ENCODE measurements around the gene DRAP1.

DNA sequence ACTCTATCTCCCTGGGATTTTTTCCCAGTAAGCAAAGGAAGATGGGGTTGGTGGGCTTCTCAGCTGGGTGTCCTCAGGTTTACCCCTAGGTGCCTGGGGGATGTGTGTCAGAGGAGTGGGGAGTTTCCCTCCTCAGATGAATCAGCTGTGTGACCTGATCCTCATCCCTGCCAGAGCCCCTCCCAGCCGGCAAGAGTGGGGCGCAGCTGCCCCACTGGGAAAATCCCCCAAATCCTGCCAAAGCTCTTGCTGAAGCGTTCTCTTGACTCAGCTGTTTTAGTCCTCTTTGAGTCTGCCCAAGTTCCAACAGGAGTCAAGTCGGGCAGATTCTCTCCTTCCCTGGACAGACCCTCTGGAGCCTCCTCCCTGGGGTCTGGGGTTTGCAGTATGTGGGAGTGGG, 6.4 kb upstream of the DRAP1 start:
- TF ChIP-seq, protein P1, sequence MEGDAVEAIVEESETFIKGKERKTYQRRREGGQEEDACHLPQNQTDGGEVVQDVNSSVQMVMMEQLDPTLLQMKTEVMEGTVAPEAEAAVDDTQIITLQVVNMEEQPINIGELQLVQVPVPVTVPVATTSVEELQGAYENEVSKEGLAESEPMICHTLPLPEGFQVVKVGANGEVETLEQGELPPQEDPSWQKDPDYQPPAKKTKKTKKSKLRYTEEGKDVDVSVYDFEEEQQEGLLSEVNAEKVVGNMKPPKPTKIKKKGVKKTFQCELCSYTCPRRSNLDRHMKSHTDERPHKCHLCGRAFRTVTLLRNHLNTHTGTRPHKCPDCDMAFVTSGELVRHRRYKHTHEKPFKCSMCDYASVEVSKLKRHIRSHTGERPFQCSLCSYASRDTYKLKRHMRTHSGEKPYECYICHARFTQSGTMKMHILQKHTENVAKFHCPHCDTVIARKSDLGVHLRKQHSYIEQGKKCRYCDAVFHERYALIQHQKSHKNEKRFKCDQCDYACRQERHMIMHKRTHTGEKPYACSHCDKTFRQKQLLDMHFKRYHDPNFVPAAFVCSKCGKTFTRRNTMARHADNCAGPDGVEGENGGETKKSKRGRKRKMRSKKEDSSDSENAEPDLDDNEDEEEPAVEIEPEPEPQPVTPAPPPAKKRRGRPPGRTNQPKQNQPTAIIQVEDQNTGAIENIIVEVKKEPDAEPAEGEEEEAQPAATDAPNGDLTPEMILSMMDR (IDR thresholded peaks at IDR 0.05) = no peak
- TF ChIP-seq, protein P2, sequence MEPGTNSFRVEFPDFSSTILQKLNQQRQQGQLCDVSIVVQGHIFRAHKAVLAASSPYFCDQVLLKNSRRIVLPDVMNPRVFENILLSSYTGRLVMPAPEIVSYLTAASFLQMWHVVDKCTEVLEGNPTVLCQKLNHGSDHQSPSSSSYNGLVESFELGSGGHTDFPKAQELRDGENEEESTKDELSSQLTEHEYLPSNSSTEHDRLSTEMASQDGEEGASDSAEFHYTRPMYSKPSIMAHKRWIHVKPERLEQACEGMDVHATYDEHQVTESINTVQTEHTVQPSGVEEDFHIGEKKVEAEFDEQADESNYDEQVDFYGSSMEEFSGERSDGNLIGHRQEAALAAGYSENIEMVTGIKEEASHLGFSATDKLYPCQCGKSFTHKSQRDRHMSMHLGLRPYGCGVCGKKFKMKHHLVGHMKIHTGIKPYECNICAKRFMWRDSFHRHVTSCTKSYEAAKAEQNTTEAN (CRISPR knock-in tag; IDR thresholded peaks at IDR 0.05) = no peak
- TF ChIP-seq, protein P3, sequence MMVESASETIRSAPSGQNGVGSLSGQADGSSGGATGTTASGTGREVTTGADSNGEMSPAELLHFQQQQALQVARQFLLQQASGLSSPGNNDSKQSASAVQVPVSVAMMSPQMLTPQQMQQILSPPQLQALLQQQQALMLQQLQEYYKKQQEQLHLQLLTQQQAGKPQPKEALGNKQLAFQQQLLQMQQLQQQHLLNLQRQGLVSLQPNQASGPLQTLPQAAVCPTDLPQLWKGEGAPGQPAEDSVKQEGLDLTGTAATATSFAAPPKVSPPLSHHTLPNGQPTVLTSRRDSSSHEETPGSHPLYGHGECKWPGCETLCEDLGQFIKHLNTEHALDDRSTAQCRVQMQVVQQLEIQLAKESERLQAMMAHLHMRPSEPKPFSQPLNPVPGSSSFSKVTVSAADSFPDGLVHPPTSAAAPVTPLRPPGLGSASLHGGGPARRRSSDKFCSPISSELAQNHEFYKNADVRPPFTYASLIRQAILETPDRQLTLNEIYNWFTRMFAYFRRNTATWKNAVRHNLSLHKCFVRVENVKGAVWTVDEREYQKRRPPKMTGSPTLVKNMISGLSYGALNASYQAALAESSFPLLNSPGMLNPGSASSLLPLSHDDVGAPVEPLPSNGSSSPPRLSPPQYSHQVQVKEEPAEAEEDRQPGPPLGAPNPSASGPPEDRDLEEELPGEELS (CRISPR knock-in tag; IDR thresholded peaks at IDR 0.05) = no peak
- TF ChIP-seq JUN (CRISPR knock-in tag; IDR thresholded peaks at IDR 0.05) = no peak
- TF ChIP-seq SP1 (CRISPR knock-in tag; conservative IDR thresholded peaks at IDR 0.05) = no peak
- no peak for TF ChIP-seq IRF2 (CRISPR knock-in tag; IDR thresholded peaks at IDR 0.05; ENCODE audit: borderline replicate concordance, low read depth)
- TF ChIP-seq SMAD4 (CRISPR knock-in tag; IDR thresholded peaks at IDR 0.05) = no peak
- TF ChIP-seq, protein P4, sequence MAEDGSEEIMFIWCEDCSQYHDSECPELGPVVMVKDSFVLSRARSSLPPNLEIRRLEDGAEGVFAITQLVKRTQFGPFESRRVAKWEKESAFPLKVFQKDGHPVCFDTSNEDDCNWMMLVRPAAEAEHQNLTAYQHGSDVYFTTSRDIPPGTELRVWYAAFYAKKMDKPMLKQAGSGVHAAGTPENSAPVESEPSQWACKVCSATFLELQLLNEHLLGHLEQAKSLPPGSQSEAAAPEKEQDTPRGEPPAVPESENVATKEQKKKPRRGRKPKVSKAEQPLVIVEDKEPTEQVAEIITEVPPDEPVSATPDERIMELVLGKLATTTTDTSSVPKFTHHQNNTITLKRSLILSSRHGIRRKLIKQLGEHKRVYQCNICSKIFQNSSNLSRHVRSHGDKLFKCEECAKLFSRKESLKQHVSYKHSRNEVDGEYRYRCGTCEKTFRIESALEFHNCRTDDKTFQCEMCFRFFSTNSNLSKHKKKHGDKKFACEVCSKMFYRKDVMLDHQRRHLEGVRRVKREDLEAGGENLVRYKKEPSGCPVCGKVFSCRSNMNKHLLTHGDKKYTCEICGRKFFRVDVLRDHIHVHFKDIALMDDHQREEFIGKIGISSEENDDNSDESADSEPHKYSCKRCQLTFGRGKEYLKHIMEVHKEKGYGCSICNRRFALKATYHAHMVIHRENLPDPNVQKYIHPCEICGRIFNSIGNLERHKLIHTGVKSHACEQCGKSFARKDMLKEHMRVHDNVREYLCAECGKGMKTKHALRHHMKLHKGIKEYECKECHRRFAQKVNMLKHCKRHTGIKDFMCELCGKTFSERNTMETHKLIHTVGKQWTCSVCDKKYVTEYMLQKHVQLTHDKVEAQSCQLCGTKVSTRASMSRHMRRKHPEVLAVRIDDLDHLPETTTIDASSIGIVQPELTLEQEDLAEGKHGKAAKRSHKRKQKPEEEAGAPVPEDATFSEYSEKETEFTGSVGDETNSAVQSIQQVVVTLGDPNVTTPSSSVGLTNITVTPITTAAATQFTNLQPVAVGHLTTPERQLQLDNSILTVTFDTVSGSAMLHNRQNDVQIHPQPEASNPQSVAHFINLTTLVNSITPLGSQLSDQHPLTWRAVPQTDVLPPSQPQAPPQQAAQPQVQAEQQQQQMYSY (CRISPR knock-in tag; IDR thresholded peaks at IDR 0.05) = no peak
